DOHH2 (cell line): ENCODE measurements around the gene WDR5.

Experiments
- H3F3A ChIP-seq: fragments of 200-600 bp; sonication (generic), shearing (Covaris generic); 2 replicates; pipeline ENCODE4 v1.6.0; 2016; ENCODE audit warnings: antibody characterized with exemption, mild to moderate bottlenecking; ENCODE audit not compliant: control insufficient read depth, insufficient read depth
- H3K27ac ChIP-seq: fragments of 200-600 bp; sonication (generic); 2 replicates; pipeline ENCODE4 v1.5.1; 2014; ENCODE audit warnings: low read depth, mild to moderate bottlenecking, low read length, moderate library complexity
- H3K27me3 ChIP-seq: fragments of 200-600 bp; sonication (generic); 2 replicates; pipeline ENCODE4 v1.6.1; 2014; ENCODE audit warnings: mild to moderate bottlenecking, low read length, mixed read lengths; ENCODE audit not compliant: control insufficient read depth
- H3K36me3 ChIP-seq: fragments of 200-600 bp; sonication (generic); 2 replicates; pipeline ENCODE4 v1.6.1; 2014; ENCODE audit warnings: mild to moderate bottlenecking, low read length, moderate library complexity, mixed read lengths; ENCODE audit not compliant: control insufficient read depth
- H3K4me1 ChIP-seq: fragments of 200-600 bp; sonication (generic); 2 replicates; pipeline ENCODE4 v1.6.1; 2014; ENCODE audit warnings: mild to moderate bottlenecking, low read length, mixed read lengths; ENCODE audit not compliant: control insufficient read depth
- H3K4me2 ChIP-seq: fragments of 200-600 bp; sonication (generic); 2 replicates; pipeline ENCODE4 v1.6.0; 2014; ENCODE audit warnings: mild to moderate bottlenecking, low read length, moderate library complexity
- H3K4me3 ChIP-seq: fragments of 200-600 bp; sonication (generic); 2 replicates; pipeline ENCODE4 v1.5.1; 2014; ENCODE audit warnings: mild to moderate bottlenecking, low read length, mixed read lengths
- H3K79me2 ChIP-seq: fragments of 200-600 bp; sonication (generic); 2 replicates; pipeline ENCODE4 v1.6.1; 2014; ENCODE audit warnings: mild to moderate bottlenecking, low read length, mixed read lengths; ENCODE audit not compliant: control insufficient read depth
- H3K9me2 ChIP-seq: fragments of 200-600 bp; sonication (generic); replicated peaks from 2 replicates; pipeline ENCODE4 v1.6.1; 2014; ENCODE audit warnings: mild to moderate bottlenecking, low read length, mixed read lengths; ENCODE audit not compliant: control insufficient read depth
- H3K9me3 ChIP-seq: fragments of 200-600 bp; sonication (generic); 2 replicates; pipeline ENCODE4 v1.6.1; 2014; ENCODE audit warnings: antibody characterized with exemption, low read length, mixed read lengths; ENCODE audit not compliant: control insufficient read depth, insufficient read depth
- H4K20me1 ChIP-seq: fragments of 200-600 bp; sonication (generic); 2 replicates; pipeline ENCODE4 v1.6.0; 2014; ENCODE audit warnings: low read depth, mild to moderate bottlenecking, antibody characterized with exemption, low read length, moderate library complexity; ENCODE audit not compliant: control insufficient read depth, insufficient read depth
- CTCF ChIP-seq: fragments of 200-600 bp; sonication (generic); IDR thresholded peaks from one replicate; pipeline ENCODE4 v1.5.1; 2014; ENCODE audit warnings: antibody characterized with exemption, mild to moderate bottlenecking, low read depth, low read length; ENCODE audit not compliant: poor library complexity, severe bottlenecking
- EZH2phosphoT487 ChIP-seq: fragments of 200-600 bp; sonication (generic); IDR thresholded peaks from 2 replicates; pipeline ENCODE4 v1.6.1; 2017; ENCODE audit warnings: borderline replicate concordance, mild to moderate bottlenecking, antibody characterized with exemption, low read length, moderate library complexity, mixed read lengths

WDR5 gene

GRCh38 chr9:134149380-134149779 lies 13.5 kb downstream of the WDR5 start:
- no peak overlapping the region for H3K4me2 ChIP-seq
- H3K4me3 ChIP-seq = no peak overlapping the region
- H3K36me3 ChIP-seq = peaks cover 87% of the 10 kb centered on the region
- H3F3A ChIP-seq = no peaks in the 10 kb centered on the region
- H3K79me2 ChIP-seq = no peaks in the 10 kb centered on the region; the same call in 1 of the 2 replicates
- no peaks in the 10 kb centered on the region for H3K9me2 ChIP-seq
- H3K27ac ChIP-seq = no peak overlapping the region
- H3K4me1 ChIP-seq = no peaks in the 10 kb centered on the region
- no peaks in the 10 kb centered on the region for H3K9me3 ChIP-seq
- no peaks in the 10 kb centered on the region for H4K20me1 ChIP-seq
- H3K27me3 ChIP-seq = no peaks in the 10 kb centered on the region
- TF ChIP-seq CTCF = no peak

- no peak overlapping the region for H3K4me2 ChIP-seq
- no peaks in the 10 kb centered on the region for H3K9me2 ChIP-seq
- no peaks in the 10 kb centered on the region for H3K27me3 ChIP-seq
- no peaks in the 10 kb centered on the region for H3K79me2 ChIP-seq
- H3K36me3 ChIP-seq = peaks cover 89% of the 10 kb centered on the region
- H3K27ac ChIP-seq = no peak overlapping the region
- H3K9me3 ChIP-seq = no peaks in the 10 kb centered on the region
- H3K4me3 ChIP-seq = no peak overlapping the region
- no peaks in the 10 kb centered on the region; the same call in 1 of the 2 replicates for H4K20me1 ChIP-seq
- no peaks in the 10 kb centered on the region for H3K4me1 ChIP-seq
- TF ChIP-seq EZH2phosphoT487 (no peak), CTCF (no peak)
- no peaks in the 10 kb centered on the region for H3F3A ChIP-seq
Observed at GRCh38 chr9:134150557-134151214, 14.8 kb downstream of the WDR5 start.

GRCh38 chr9:134152022-134152448 lies 16.2 kb downstream of the WDR5 start:
- H3K9me3 ChIP-seq = no peaks in the 10 kb centered on the region
- no peak overlapping the region for H3K27ac ChIP-seq
- H3K4me3 ChIP-seq = no peak overlapping the region
- no peaks in the 10 kb centered on the region for H3K9me2 ChIP-seq
- no peaks in the 10 kb centered on the region for H3K27me3 ChIP-seq
- no peak overlapping the region for H3K4me2 ChIP-seq
- H3K36me3 ChIP-seq = peaks cover 95% of the 10 kb centered on the region
- no peak for TF ChIP-seq CTCF
- no peaks in the 10 kb centered on the region for H3K4me1 ChIP-seq
- no peaks in the 10 kb centered on the region for H3K79me2 ChIP-seq
- H4K20me1 ChIP-seq = no peaks in the 10 kb centered on the region; the same call in 1 of the 2 replicates
- no peaks in the 10 kb centered on the region for H3F3A ChIP-seq
